ENCODE results near the gene SPEM3.
"Not testable (repeated sequence)": the region's sequence is repeated elsewhere in the genome, so short reads cannot be mapped to it uniquely, and the experiment has no call there.

SPEM3 gene

DNA sequence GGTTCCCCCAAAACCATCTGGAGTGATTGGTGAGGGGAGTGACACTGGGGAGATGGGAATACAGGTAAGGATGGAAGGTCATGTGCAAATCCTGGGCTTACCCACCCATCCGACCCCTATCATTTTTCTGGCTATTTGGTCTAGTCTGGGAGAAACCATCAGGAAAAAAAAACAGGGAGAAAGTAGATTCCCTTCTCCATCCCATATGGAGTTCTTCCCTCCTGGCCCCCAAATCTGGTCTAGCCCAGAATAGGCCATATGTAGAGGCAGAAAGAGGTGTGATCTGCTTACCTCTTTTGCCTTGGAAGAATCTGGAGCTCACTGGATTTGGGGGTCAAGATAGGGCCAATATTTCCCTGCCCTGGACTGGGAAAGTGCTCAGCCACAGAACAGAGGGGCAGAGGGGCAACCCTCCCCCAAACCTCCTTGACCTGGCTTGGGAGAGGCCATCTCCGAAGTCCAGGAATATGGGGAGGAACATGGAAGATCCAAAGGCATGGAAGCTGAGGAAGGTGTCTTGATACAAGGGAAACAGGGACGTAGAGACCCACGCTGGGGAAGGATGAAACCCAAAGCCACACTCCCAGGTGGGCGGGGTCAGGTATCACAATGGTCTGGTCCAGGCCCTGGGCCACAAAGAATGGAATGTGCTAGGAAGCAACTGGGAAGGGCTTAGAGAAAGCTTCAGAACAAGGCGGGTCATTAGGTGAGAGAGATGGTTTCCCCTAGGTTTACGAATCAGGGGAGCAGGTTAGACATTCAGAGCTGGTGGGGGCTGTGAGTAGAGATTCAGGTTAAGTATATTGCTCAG, 32.4 kb downstream of the SPEM3 start:
- Histone ChIP-seq H3K4me1 (ENCODE audit: insufficient read depth, low read length) (peaks cover 18% of the 10 kb centered on the region; the same call in 1 of the 2 replicates), H3K36me3 (ENCODE audit: insufficient read depth, low read length) (no peaks in the 10 kb centered on the region), H3K9me3 (ENCODE audit: control insufficient read depth, insufficient read depth, low read length) (no peaks in the 10 kb centered on the region), H3K9ac (ENCODE audit: low read depth, low read length) (no peak overlapping the region; the same call in 1 of the 2 replicates)

DNA sequence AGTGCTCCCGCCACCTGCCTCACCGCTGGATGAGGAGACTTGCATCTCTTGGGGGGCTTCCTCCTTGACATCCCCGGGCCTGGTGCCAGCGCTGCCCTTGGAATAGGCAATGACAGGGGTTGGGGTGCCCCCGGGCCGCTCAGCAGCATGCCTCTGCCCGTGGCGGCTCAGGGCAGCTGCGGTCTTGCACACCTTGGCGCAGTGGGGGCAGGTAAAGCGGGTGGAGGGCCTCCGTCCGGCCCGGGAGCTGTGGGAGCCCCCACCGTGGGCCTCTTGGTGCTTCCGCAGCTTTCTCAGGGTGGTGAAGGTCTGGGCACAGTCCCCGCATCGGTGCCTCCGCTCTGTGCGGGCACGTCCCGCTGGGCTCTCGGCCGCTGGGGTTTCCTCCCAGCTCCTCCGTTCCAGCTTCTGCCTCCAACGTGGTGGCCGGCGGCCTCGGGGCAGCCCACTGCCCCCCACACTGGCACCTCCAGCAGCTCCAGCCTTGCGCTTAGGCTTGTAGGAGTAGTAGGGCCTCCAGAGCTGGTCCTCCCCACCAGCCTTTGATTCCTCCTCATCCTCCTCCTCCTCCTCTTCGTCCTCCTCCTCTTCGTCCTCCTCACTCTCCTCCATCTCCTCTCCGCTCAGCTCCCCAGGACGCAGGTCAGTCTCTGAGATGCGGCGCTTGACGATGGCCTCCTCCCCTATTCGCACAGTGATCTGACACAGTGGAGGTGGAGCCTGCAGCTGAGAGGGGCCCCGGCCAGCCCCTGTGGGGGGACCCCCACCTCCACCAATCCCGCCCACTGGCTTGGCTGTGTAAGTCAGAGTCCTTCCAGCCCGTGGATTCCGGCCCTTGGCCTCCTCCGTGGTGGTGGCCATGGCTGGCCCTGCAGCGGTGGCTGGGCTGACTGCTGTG, 34.1 kb downstream of the SPEM3 start:
- Histone ChIP-seq H3K9ac (ENCODE audit: low read depth, low read length) (no peak overlapping the region), H3K9me3 (ENCODE audit: control insufficient read depth, insufficient read depth, low read length) (no peaks in the 10 kb centered on the region), H3K36me3 (ENCODE audit: insufficient read depth, low read length) (no peaks in the 10 kb centered on the region), H3K4me1 (ENCODE audit: insufficient read depth, low read length) (peaks cover 18% of the 10 kb centered on the region; the same call in 1 of the 2 replicates)

GRCh38 chr17:7463372-7463846, 34.8 kb downstream of the SPEM3 start:
- H3K4me1 ChIP-seq (ENCODE audit: insufficient read depth, low read length): peaks cover 18% of the 10 kb centered on the region; the same call in 1 of the 2 replicates
- no peak overlapping the region for H3K9ac ChIP-seq (ENCODE audit: low read depth, low read length)
- no peaks in the 10 kb centered on the region for H3K9me3 ChIP-seq (ENCODE audit: control insufficient read depth, insufficient read depth, low read length)
- no peaks in the 10 kb centered on the region for H3K36me3 ChIP-seq (ENCODE audit: insufficient read depth, low read length)

DNA sequence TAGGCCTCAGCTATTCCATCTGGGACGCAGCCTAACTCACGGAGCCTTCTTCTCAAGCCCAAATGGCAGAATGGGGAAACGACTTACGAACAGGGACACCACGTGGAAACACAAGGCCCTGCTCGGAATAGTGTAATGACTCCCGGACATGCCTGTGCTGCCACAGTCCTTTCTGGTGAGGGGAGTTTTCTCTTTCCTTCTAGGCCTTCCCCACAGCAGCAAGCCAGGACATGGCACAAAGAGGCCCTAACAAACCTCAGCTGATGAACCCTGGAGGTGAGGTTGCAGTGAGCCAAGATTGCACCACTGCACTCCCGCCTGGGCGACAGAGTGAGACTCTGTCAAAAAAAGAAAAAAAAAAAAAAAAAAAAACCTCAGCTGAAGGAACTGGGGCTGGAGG, 35.4 kb downstream of the SPEM3 start:
- H3K4me1 ChIP-seq (ENCODE audit: insufficient read depth, low read length): peaks cover 18% of the 10 kb centered on the region; the same call in 1 of the 2 replicates
- no peaks in the 10 kb centered on the region for H3K9me3 ChIP-seq (ENCODE audit: control insufficient read depth, insufficient read depth, low read length)
- H3K9ac ChIP-seq (ENCODE audit: low read depth, low read length): no peak overlapping the region
- H3K36me3 ChIP-seq (ENCODE audit: insufficient read depth, low read length): no peaks in the 10 kb centered on the region

DNA sequence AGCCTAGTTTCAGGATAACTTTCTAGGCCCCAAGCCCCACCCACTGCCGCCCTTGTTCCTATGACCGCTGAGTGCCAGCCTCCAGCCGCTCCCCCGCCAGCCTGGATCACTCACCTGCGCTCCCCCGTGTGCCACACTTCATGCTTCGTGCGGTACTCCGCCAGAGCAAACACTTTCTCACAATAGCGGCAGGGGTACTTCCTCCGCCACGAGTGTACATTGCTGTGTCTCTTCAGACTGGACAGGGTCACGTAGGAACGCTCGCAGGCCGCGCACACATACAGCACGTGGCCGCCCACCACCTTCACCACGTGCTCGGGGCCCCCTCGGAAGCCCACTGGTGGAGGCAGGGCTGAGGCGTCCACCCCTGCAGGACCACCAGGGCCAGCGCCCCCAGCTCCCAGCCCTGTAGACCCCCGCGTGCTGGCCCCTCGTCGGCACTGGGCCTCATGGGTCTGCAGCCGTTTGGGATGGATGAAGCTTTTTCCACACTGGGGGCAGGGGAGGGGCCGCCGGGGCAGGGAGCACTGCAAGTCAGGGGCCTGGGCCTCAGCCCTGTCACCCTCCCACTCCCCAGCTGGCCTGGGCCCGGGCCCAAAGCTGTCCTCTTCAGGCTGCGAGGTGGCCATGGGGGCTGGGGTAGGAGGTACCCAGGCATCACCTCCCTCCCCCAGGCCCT, 37.1 kb downstream of the SPEM3 start:
- no peaks in the 10 kb centered on the region for H3K9me3 ChIP-seq (ENCODE audit: control insufficient read depth, insufficient read depth, low read length)

GRCh38 chr17:7466318-7466638, 37.6 kb downstream of the SPEM3 start:
- Histone ChIP-seq H3K4me1 (ENCODE audit: insufficient read depth, low read length) (peaks cover 6% of the 10 kb centered on the region; the same call in 1 of the 2 replicates), H3K36me3 (ENCODE audit: insufficient read depth, low read length) (no peaks in the 10 kb centered on the region)

More for the DNA sequence above, 37.1 kb downstream of the SPEM3 start:
- Histone ChIP-seq H3K4me1 (ENCODE audit: insufficient read depth, low read length) (peaks cover 11% of the 10 kb centered on the region; the same call in 1 of the 2 replicates), H3K36me3 (ENCODE audit: insufficient read depth, low read length) (no peaks in the 10 kb centered on the region), H3K9ac (ENCODE audit: low read depth, low read length) (no peak overlapping the region)

GRCh38 chr17:7466639-7467341, 38.1 kb downstream of the SPEM3 start:
- Histone ChIP-seq H3K4me1 (ENCODE audit: insufficient read depth, low read length) (peaks cover under 1% of the 10 kb centered on the region; the same call in 1 of the 2 replicates), H3K9me3 (ENCODE audit: control insufficient read depth, insufficient read depth, low read length) (no peaks in the 10 kb centered on the region), H3K9ac (ENCODE audit: low read depth, low read length) (no peak overlapping the region), H3K36me3 (ENCODE audit: insufficient read depth, low read length) (no peaks in the 10 kb centered on the region)

More at GRCh38 chr17:7466318-7466638, 37.6 kb downstream of the SPEM3 start:
- Histone ChIP-seq H3K9ac (ENCODE audit: low read depth, low read length) (no peak overlapping the region), H3K9me3 (ENCODE audit: control insufficient read depth, insufficient read depth, low read length) (no peaks in the 10 kb centered on the region)

DNA sequence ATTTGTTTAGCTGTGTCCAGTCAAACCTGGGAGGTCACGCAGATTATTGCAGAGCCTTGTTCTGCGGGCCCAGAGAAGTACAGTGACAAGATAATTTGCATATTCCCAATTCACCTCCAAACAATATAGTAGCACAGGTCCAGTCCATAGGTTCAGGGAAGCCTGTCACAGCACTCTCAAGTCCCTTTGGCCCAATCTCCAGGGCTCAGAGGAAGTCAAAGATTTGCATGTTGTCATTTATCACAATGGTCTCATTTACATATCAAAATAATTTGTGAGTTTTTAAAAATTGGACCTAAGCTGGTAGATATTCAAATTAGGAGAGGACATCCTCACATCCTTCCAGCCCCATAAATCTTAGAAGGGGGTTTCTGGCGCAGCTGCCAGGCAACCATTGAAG, 38.8 kb downstream of the SPEM3 start:
- Histone ChIP-seq H3K4me1 (ENCODE audit: insufficient read depth, low read length) (no peaks in the 10 kb centered on the region), H3K9me3 (ENCODE audit: control insufficient read depth, insufficient read depth, low read length) (no peaks in the 10 kb centered on the region), H3K9ac (ENCODE audit: low read depth, low read length) (no peak overlapping the region), H3K36me3 (ENCODE audit: insufficient read depth, low read length) (no peaks in the 10 kb centered on the region)

- Histone ChIP-seq H3K9me3 (ENCODE audit: control insufficient read depth, insufficient read depth, low read length) (no peaks in the 10 kb centered on the region), H3K4me1 (ENCODE audit: insufficient read depth, low read length) (no peaks in the 10 kb centered on the region), H3K36me3 (ENCODE audit: insufficient read depth, low read length) (no peaks in the 10 kb centered on the region), H3K9ac (ENCODE audit: low read depth, low read length) (no peak overlapping the region)
Measured at GRCh38 chr17:7468290-7468689, 39.6 kb downstream of the SPEM3 start.

DNA sequence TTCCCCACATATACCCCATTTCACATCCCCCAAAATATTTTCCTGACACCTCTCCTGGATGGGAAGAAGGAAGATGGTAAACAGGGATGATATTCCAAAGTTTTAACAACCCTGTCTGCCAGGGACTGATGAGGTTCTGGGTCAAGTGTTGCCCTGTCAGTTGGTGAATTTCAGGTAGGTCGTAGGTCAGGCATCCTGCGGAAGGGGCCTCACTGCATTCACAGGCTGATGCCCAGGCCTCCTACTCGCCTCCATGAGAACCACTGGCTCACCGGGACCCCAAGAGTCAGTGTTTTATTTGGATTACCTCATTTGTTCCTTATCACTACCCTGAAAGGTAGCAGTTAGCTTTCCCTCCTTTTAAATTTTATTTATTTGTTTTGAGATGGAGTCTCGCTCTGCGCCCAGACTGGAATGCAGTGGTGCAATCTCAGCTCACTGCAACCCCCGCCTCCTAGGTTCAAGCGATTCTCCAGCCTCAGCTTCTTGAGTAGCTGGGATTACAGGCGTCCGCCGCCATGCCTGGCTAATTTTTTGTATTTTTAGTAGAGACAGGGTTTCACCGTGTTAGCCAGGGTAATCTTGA, 40.2 kb downstream of the SPEM3 start:
- H3K9ac ChIP-seq (ENCODE audit: low read depth, low read length): no peak overlapping the region

DNA sequence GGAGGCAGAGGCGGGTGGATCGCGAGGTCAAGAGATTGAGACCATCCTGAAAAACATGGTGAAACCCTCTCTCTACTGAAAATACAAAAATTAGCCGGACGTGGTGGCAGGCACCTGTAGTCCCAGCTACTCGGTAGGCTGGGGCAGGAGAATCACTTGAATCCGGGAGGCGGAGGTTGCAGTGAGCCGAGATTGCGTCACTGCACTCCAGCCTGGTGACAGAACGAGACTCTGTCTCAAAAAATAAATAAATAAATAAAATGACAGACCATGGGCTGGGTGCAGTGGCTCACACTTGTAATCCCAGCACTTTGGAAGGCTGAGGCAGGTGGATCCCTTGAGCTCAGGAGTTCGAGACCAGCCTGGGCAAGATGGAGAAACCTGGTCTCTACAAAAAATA, 41.2 kb downstream of the SPEM3 start:
- not testable (repeated sequence) for H3K9me3 ChIP-seq (ENCODE audit: control insufficient read depth, insufficient read depth, low read length)

More for the DNA sequence above, 40.2 kb downstream of the SPEM3 start:
- Histone ChIP-seq H3K4me1 (ENCODE audit: insufficient read depth, low read length) (no peaks in the 10 kb centered on the region), H3K36me3 (ENCODE audit: insufficient read depth, low read length) (no peaks in the 10 kb centered on the region), H3K9me3 (ENCODE audit: control insufficient read depth, insufficient read depth, low read length) (no peaks in the 10 kb centered on the region)

GRCh38 chr17:7470457-7470973, 41.9 kb downstream of the SPEM3 start:
- not testable (repeated sequence) for H3K4me1 ChIP-seq (ENCODE audit: insufficient read depth, low read length); H3K9ac ChIP-seq (ENCODE audit: low read depth, low read length); H3K36me3 ChIP-seq (ENCODE audit: insufficient read depth, low read length); H3K9me3 ChIP-seq (ENCODE audit: control insufficient read depth, insufficient read depth, low read length)

More for the DNA sequence above, 41.2 kb downstream of the SPEM3 start:
- H3K9ac ChIP-seq (ENCODE audit: low read depth, low read length); H3K36me3 ChIP-seq (ENCODE audit: insufficient read depth, low read length); H3K4me1 ChIP-seq (ENCODE audit: insufficient read depth, low read length): not testable (repeated sequence)

GRCh38 chr17:7471729-7472128, 43.1 kb downstream of the SPEM3 start:
- Histone ChIP-seq H3K36me3 (ENCODE audit: insufficient read depth, low read length) (no peaks in the 10 kb centered on the region), H3K9me3 (ENCODE audit: control insufficient read depth, insufficient read depth, low read length) (no peaks in the 10 kb centered on the region), H3K9ac (ENCODE audit: low read depth, low read length) (no peak overlapping the region), H3K4me1 (ENCODE audit: insufficient read depth, low read length) (peaks cover 12% of the 10 kb centered on the region)
